H9 (cell line): ENCODE measurements around the gene UMPS. TPM values are rescaled to one million over a fixed set of nuclear protein-coding genes. Genes with fewer than 3 reads are reported as not detected.
A peak's percentile ranks its signal among the peaks of the same experiment; 100 is the strongest.

Experiments
- DNase-seq: peaks from one replicate; pipeline ENCODE4 v3.0.0-alpha.2; 2017
- H2AFZ ChIP-seq: one replicate; pipeline ENCODE4 v1.6.1; 2013; ENCODE audit warnings: mild to moderate bottlenecking, low read length, control low read depth, moderate library complexity
- H2AK5ac ChIP-seq: 2 replicates; pipeline ENCODE4 v1.6.1; 2013; ENCODE audit warnings: low read length, control low read depth, mixed read lengths; ENCODE audit not compliant: insufficient read length
- H2BK120ac ChIP-seq: one replicate; pipeline ENCODE4 v1.6.1; 2013; ENCODE audit warnings: low read depth, mild to moderate bottlenecking, low read length, control low read depth, inconsistent platforms; ENCODE audit not compliant: poor library complexity, severe bottlenecking
- H2BK12ac ChIP-seq: 2 replicates; pipeline ENCODE4 v1.6.1; 2013; ENCODE audit warnings: low read length, control low read depth, mixed read lengths, low read depth; ENCODE audit not compliant: insufficient read length
- H2BK15ac ChIP-seq: 2 replicates; pipeline ENCODE4 v1.6.1; 2013; ENCODE audit warnings: low read depth, low read length, control low read depth
- H2BK20ac ChIP-seq: one replicate; pipeline ENCODE4 v1.6.1; 2013; ENCODE audit warnings: low read depth, mild to moderate bottlenecking, low read length, control low read depth, inconsistent platforms; ENCODE audit not compliant: poor library complexity, severe bottlenecking
- H2BK5ac ChIP-seq: 2 replicates; pipeline ENCODE4 v1.6.1; 2013; ENCODE audit warnings: low read length, control low read depth, mixed read lengths; ENCODE audit not compliant: insufficient read length
- H3K14ac ChIP-seq: 2 replicates; pipeline ENCODE4 v1.6.1; 2013; ENCODE audit warnings: low read length, control low read depth; ENCODE audit not compliant: insufficient read depth
- H3K18ac ChIP-seq: 2 replicates; pipeline ENCODE4 v1.6.1; 2013; ENCODE audit warnings: low read depth, mild to moderate bottlenecking, mixed read lengths, low read length, control low read depth; ENCODE audit not compliant: insufficient read length
- H3K23ac ChIP-seq: 2 replicates; pipeline ENCODE4 v1.6.1; 2013; ENCODE audit warnings: low read length, control low read depth, mixed read lengths, low read depth; ENCODE audit not compliant: insufficient read length
- H3K23me2 ChIP-seq: 2 replicates; pipeline ENCODE4 v1.6.1; 2013; ENCODE audit warnings: low read depth, mild to moderate bottlenecking, mixed read lengths, low read length, control low read depth; ENCODE audit not compliant: insufficient read length, poor library complexity, severe bottlenecking
- H3K27ac ChIP-seq: 2 replicates; pipeline ENCODE4 v1.5.1; 2013; ENCODE audit warnings: low read length, control low read depth, mixed read lengths, low read depth; ENCODE audit not compliant: insufficient read length
- H3K27me3 ChIP-seq: 2 replicates; pipeline ENCODE4 v1.6.1; 2013; ENCODE audit warnings: low read length, control low read depth, inconsistent platforms; ENCODE audit not compliant: insufficient read depth
- H3K4ac ChIP-seq: 2 replicates; pipeline ENCODE4 v1.6.1; 2013; ENCODE audit warnings: low read depth, mild to moderate bottlenecking, control low read depth, inconsistent platforms, low read length, moderate library complexity
- H3K4me1 ChIP-seq: 2 replicates; pipeline ENCODE4 v1.6.1; 2013; ENCODE audit warnings: low read length, control low read depth, inconsistent platforms; ENCODE audit not compliant: insufficient read depth
- H3K4me2 ChIP-seq: 2 replicates; pipeline ENCODE4 v1.6.1; 2013; ENCODE audit warnings: low read length, control low read depth, mixed read lengths; ENCODE audit not compliant: insufficient read length, insufficient read depth
- H3K56ac ChIP-seq: 2 replicates; pipeline ENCODE4 v1.6.1; 2013; ENCODE audit warnings: low read depth, mild to moderate bottlenecking, mixed read lengths, low read length, control low read depth; ENCODE audit not compliant: insufficient read length
- H3K79me1 ChIP-seq: 2 replicates; pipeline ENCODE4 v1.6.1; 2013; ENCODE audit warnings: low read depth, mild to moderate bottlenecking, moderate library complexity, low read length, control low read depth, inconsistent platforms; ENCODE audit not compliant: insufficient read depth, poor library complexity, severe bottlenecking
- H3K79me2 ChIP-seq: 2 replicates; pipeline ENCODE4 v1.6.1; 2013; ENCODE audit warnings: low read length, control low read depth, inconsistent platforms; ENCODE audit not compliant: insufficient read depth
- H3K9ac ChIP-seq: 2 replicates; pipeline ENCODE4 v1.6.1; 2013; ENCODE audit warnings: low read length, control low read depth, mixed read lengths; ENCODE audit not compliant: insufficient read length; ENCODE audit errors: extremely low read depth
- H3K9me3 ChIP-seq: one replicate; pipeline ENCODE4 v1.6.1; 2013; ENCODE audit warnings: low read depth, low read length, inconsistent platforms; ENCODE audit not compliant: control insufficient read depth
- H3T11ph ChIP-seq: one replicate; pipeline ENCODE4 v1.6.1; 2013; ENCODE audit warnings: mild to moderate bottlenecking, low read length, control low read depth, inconsistent platforms
- H4K20me1 ChIP-seq: one replicate; pipeline ENCODE4 v1.6.1; 2013; ENCODE audit not compliant: control insufficient read depth, insufficient read length, insufficient read depth
- H4K5ac ChIP-seq: 2 replicates; pipeline ENCODE4 v1.6.1; 2013; ENCODE audit warnings: low read depth, mild to moderate bottlenecking, mixed read lengths, low read length, control low read depth; ENCODE audit not compliant: insufficient read length
- H4K8ac ChIP-seq: replicated peaks from 2 replicates; pipeline ENCODE4 v1.6.1; 2013; ENCODE audit warnings: low read length, control low read depth, mixed read lengths, low read depth; ENCODE audit not compliant: insufficient read length
- H4K91ac ChIP-seq: 2 replicates; pipeline ENCODE4 v1.6.1; 2013; ENCODE audit warnings: low read depth, mild to moderate bottlenecking, moderate library complexity, mixed read lengths, low read length, control low read depth; ENCODE audit not compliant: insufficient read length
- H3K27ac Mint-ChIP-seq, 3 experiments: 2 replicates in 2 of 3; 3 replicates in 1 of 3; pipeline ENCODE4 v1.8.0; 2020 to 2021; ENCODE audit warnings: mixed read lengths in 3 of 3, mild to moderate bottlenecking in 1 of 3, moderate library complexity in 1 of 3
- H3K27me3 Mint-ChIP-seq: 2 replicates; pipeline ENCODE4 v1.8.0; 2021; ENCODE audit warnings: low read depth, mild to moderate bottlenecking, moderate library complexity, mixed read lengths
- H3K36me3 Mint-ChIP-seq, 3 experiments: 2 replicates in 2 of 3; 3 replicates in 1 of 3; pipeline ENCODE4 v1.8.0; 2020 to 2021; ENCODE audit warnings: low read depth in 3 of 3, mixed read lengths in 3 of 3; ENCODE audit not compliant: insufficient read depth in 1 of 3
- H3K4me1 Mint-ChIP-seq, 2 experiments: 2 replicates each; pipeline ENCODE4 v1.8.0; 2020; ENCODE audit warnings: mixed read lengths in 2 of 2
- H3K4me3 Mint-ChIP-seq, 2 experiments: 2 replicates in 1 of 2; 3 replicates in 1 of 2; pipeline ENCODE4 v1.8.0; 2020 to 2021; ENCODE audit warnings: mild to moderate bottlenecking in 2 of 2, mixed read lengths in 2 of 2, moderate library complexity in 1 of 2
- H3K9me3 Mint-ChIP-seq, 2 experiments: 2 replicates in 1 of 2; 3 replicates in 1 of 2; pipeline ENCODE4 v1.8.0; 2020; ENCODE audit warnings: mild to moderate bottlenecking in 2 of 2, mixed read lengths in 2 of 2, moderate library complexity in 1 of 2
- CTCF ChIP-seq: fragments of 200-600 bp; sonication (generic); conservative IDR thresholded peaks from 3 replicates; pipeline ENCODE4 v1.8.0; 2021; ENCODE audit warnings: antibody characterized with exemption, mild to moderate bottlenecking
- WGBS: extraction: QIAGEN DNeasy Blood & Tissue Kit; methylation state at CpG from one replicate; pipeline ENCODE4 v1.1.7; 2013; ENCODE audit warnings: missing lambda C conversion rate, low lambda C conversion rate, mixed read lengths; ENCODE audit not compliant: insufficient read length; ENCODE audit errors: extremely low coverage; 5-methylcytosine and 5-hydroxymethylcytosine counted together
- total RNA-seq: library from RNA; stranded (reverse); gene quantifications from 2 replicates; pipeline ENCODE4 v1.2.1, GENCODE V29; 2021

The UMPS gene
- total RNA-seq, 1 experiment from 2014 or later: 65.4 TPM

- Histone ChIP-seq H2BK120ac (no peak overlapping the region), H4K8ac (no peak overlapping the region), H3K14ac (no peak overlapping the region), H2AFZ (no peak overlapping the region), H3K79me1 (no peaks in the 10 kb centered on the region), H2BK15ac (no peak overlapping the region), H3K23ac (no peak overlapping the region), H2BK20ac (no peak overlapping the region), H3K18ac (no peak overlapping the region), H3T11ph (no peak overlapping the region), H3K4me2 (no peak overlapping the region), H4K91ac (no peak overlapping the region), H3K4ac (no peak overlapping the region), H3K27ac (no peak overlapping the region), H4K5ac (no peak overlapping the region), H2BK5ac (no peak overlapping the region), H3K56ac (no peak overlapping the region), H3K9ac (no peak overlapping the region), H3K9me3 (no peaks in the 10 kb centered on the region), H2BK12ac (no peak overlapping the region), H3K79me2 (no peaks in the 10 kb centered on the region; the same call in 1 of the 2 replicates), H3K23me2 (no peaks in the 10 kb centered on the region), H4K20me1 (no peaks in the 10 kb centered on the region), H2AK5ac (no peak overlapping the region), H3K27me3 (no peaks in the 10 kb centered on the region; the same call in 1 of the 2 replicates), H3K4me1 (peaks cover 1% of the 10 kb centered on the region; the same call in 1 of the 2 replicates)
- WGBS: no CpG with 5 or more reads among the region's 6 CpGs
- Mint-ChIP-seq H3K4me3 (no peak overlapping the region), H3K4me1 (peaks cover 5 to 8% of the 10 kb centered on the region in 2 experiments), H3K9me3 (no peaks in the 10 kb centered on the region), H3K27ac (peak overlapping the region; percentile 60 to 92 (median 75); a peak in 6 of 7 replicates), H3K27me3 (no peaks in the 10 kb centered on the region), H3K36me3 (peaks cover 4 to 46% (median 6%) of the 10 kb centered on the region in 3 experiments; a peak in 6 of 7 replicates)
- TF ChIP-seq CTCF: peak; percentile 50; the same call in 2 of the 3 replicates
- no peak for DNase-seq
Observed at GRCh38 chr3:124786511-124787241, 56.4 kb downstream of the UMPS start.
